Measurements from ENCODE around the gene GRM4. TPM values are rescaled to one million over a fixed set of nuclear protein-coding genes. Genes with fewer than 3 reads are reported as not detected.

The GRM4 gene
- total RNA-seq, 1 experiment from 2014 or later = not detected

- no peak for DNase-seq
- no peaks in the 10 kb centered on the region for H4K20me1 ChIP-seq (ENCODE audit: insufficient read depth)
- intact Hi-C loops (cut with micrococcal nuclease; ENCODE audit: unreplicated experiment) = no loop called here
- ChIA-PET CTCF (no interaction called here), POLR2A (ENCODE audit: unreplicated experiment) (no interaction called here)
- H3K36me3 ChIP-seq (ENCODE audit: low read depth) = no peaks in the 10 kb centered on the region
- no peaks in the 10 kb centered on the region for H3K9me3 ChIP-seq (ENCODE audit: insufficient read depth, low read depth)
- peaks cover 40% of the 10 kb centered on the region for H3K27me3 ChIP-seq (ENCODE audit: insufficient read depth, low read depth)
- no peaks in the 10 kb centered on the region for H3K79me2 ChIP-seq (ENCODE audit: low read depth)
- H2AFZ ChIP-seq = no peak overlapping the region
- H3K27ac ChIP-seq = no peak overlapping the region
- H3K9me2 ChIP-seq (ENCODE audit: insufficient read depth) = no peaks in the 10 kb centered on the region
- no peak for TF ChIP-seq EZH2 (IDR thresholded peaks at IDR 0.05; ENCODE audit: low read depth)
- no peak overlapping the region for H3K4me2 ChIP-seq
- no peak overlapping the region for H3K4me3 ChIP-seq
- H3F3A ChIP-seq (ENCODE audit: insufficient read depth, low read depth) = no peaks in the 10 kb centered on the region
- BruUV-seq (replicated peaks) = no TSS peak
- no peaks in the 10 kb centered on the region for H3K4me1 ChIP-seq (replicated peaks; ENCODE audit: insufficient read depth)
These were observed 159.9 kb downstream of the GRM4 start for GRCh38 chr6:33985947-33986346.

DNA sequence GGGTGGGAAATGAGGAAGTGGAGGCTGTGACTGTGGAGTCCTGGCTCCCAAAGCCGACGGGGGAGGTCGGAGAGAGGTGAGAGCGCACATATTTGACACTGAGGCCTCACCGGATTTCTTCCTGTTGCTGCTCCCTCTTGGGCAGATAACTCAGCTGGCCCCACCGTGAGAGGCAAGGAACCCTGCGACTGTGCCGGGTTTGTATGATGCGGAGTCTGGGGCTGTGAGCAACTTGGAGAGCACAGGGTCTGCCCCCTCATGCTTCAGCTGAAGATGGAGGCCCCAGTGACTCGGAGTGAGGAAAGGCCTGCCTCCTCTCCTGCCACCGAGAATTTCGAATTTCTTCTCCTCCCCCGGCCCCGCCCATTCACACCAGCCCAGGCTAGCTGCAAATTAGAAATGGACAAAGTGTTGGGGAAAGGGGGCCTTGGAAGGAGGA, 160.6 kb downstream of the GRM4 start:
- Histone ChIP-seq H3K36me3 (ENCODE audit: low read depth) (no peaks in the 10 kb centered on the region), H4K20me1 (ENCODE audit: insufficient read depth) (no peaks in the 10 kb centered on the region), H3K4me1 (replicated peaks; ENCODE audit: insufficient read depth) (no peaks in the 10 kb centered on the region), H3F3A (ENCODE audit: insufficient read depth, low read depth) (no peaks in the 10 kb centered on the region), H3K4me2 (no peak overlapping the region), H3K9me2 (ENCODE audit: insufficient read depth) (no peaks in the 10 kb centered on the region), H3K9me3 (ENCODE audit: insufficient read depth, low read depth) (no peaks in the 10 kb centered on the region), H3K27ac (no peak overlapping the region), H3K4me3 (no peak overlapping the region), H3K79me2 (ENCODE audit: low read depth) (no peaks in the 10 kb centered on the region), H3K27me3 (ENCODE audit: insufficient read depth, low read depth) (peaks cover 39% of the 10 kb centered on the region), H2AFZ (no peak overlapping the region)
- intact Hi-C loops (cut with micrococcal nuclease; ENCODE audit: unreplicated experiment) = no loop called here
- ChIA-PET POLR2A (ENCODE audit: unreplicated experiment) (no interaction called here), CTCF (interaction anchor here (0.6 kb wide), 1 partner anchor 602 kb away, joined by 7 read pairs; no protein-coding TSS in a partner anchor)
- no TSS peak for BruUV-seq (replicated peaks)
- DNase-seq = no peak
- TF ChIP-seq CTCF (conservative IDR thresholded peaks at IDR 0.05) = no peak
- no peak for TF ChIP-seq EZH2 (IDR thresholded peaks at IDR 0.05; ENCODE audit: low read depth)

DNA sequence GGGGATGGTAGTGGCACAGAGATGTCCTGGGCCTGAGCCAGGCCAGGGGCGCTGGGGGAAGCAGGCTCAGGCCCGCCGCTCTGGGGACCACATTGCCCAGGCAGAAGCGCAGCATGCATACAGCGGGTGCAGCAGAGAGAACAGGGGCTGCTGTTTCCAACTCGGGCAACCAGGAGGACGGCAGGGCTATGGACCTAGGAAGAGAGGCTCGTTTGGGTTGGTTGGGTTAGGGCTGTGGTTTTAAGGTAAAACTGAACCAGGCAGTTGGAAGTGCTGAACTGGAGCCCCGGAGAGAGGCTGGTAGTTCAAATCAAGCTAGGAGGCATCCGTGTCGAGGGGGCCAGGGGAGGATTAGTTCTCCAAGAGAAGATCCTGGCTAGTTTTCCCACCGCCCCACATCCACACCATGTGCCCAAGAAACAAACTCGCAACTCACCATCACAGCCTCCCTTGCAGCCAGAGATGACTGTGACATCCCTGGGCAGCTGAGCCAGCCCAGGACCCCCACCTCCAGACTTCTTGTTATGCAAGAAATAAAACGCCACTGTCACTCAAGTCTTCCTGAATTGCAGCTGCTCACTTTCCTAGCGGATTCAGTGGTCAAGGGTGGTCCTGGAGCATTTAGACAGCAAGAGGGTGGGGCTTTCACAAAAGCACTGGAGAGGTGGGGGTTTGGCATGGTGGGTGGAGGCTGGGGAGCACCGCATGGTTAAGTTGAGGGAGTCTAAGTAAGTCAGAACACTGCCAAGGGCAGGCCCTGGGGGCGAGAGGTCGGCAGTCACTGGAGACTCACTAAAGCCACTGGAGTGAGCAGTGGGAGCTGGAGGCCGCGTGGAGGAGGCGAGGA, 161.2 kb downstream of the GRM4 start:
- CTCF ChIA-PET = interaction anchor here (0.6 kb wide), 1 partner anchor 603 kb away, joined by 7 read pairs; no protein-coding TSS in a partner anchor
- POLR2A ChIA-PET (ENCODE audit: unreplicated experiment) = no interaction called here
- no peaks in the 10 kb centered on the region for H3F3A ChIP-seq (ENCODE audit: insufficient read depth, low read depth)
- H2AFZ ChIP-seq = no peak overlapping the region
- H3K27me3 ChIP-seq (ENCODE audit: insufficient read depth, low read depth) = peaks cover 38% of the 10 kb centered on the region
- H3K4me2 ChIP-seq = no peak overlapping the region
- H3K36me3 ChIP-seq (ENCODE audit: low read depth) = no peaks in the 10 kb centered on the region
- no peak overlapping the region for H3K27ac ChIP-seq
- TF ChIP-seq CTCF (conservative IDR thresholded peaks at IDR 0.05) = no peak
- no peaks in the 10 kb centered on the region for H3K9me3 ChIP-seq (ENCODE audit: insufficient read depth, low read depth)
- no TSS peak for BruUV-seq (replicated peaks)
- H3K4me3 ChIP-seq = no peak overlapping the region
- no peak for DNase-seq
- H3K4me1 ChIP-seq (replicated peaks; ENCODE audit: insufficient read depth) = no peaks in the 10 kb centered on the region
- no peaks in the 10 kb centered on the region for H4K20me1 ChIP-seq (ENCODE audit: insufficient read depth)
- H3K79me2 ChIP-seq (ENCODE audit: low read depth) = no peaks in the 10 kb centered on the region
- H3K9me2 ChIP-seq (ENCODE audit: insufficient read depth) = no peaks in the 10 kb centered on the region
- intact Hi-C loops (cut with micrococcal nuclease; ENCODE audit: unreplicated experiment) = no loop called here

All from PC-9 (cell line).